ENCODE measurements around the gene SGSH.

DNA sequence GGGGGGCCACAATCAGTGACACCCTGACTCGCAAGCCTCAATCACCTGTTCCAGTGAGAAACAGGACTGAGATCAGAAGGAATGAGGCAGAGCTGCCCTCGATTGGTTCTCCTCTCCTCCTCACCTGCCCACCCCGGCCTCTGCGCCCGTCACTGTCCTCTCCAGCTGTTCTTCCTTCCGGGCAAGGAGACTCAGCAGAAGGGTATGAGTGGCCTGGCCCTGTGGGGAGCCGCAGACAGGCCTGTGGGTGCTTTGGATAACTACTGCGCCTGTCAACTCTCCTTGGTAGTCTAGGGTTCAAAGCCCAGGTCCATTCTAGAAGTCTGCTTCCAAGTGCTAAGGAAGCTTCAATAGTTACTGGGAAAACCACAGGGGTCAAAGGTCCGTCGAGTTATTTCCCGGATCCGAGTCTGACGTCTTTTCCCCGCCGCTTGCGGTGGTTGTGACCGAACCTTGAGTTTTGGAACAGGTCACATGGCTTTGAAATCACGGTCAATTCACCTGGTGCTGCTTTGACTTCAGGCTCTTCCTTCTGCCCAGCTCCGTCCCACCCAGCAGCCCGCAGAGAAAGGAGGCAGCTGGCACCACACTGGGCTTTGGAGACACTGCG, 42.0 kb downstream of the SGSH start:
- TF ChIP-seq POLR2A (IDR thresholded peaks at IDR 0.05): no peak
- TF ChIP-seq, protein P1, sequence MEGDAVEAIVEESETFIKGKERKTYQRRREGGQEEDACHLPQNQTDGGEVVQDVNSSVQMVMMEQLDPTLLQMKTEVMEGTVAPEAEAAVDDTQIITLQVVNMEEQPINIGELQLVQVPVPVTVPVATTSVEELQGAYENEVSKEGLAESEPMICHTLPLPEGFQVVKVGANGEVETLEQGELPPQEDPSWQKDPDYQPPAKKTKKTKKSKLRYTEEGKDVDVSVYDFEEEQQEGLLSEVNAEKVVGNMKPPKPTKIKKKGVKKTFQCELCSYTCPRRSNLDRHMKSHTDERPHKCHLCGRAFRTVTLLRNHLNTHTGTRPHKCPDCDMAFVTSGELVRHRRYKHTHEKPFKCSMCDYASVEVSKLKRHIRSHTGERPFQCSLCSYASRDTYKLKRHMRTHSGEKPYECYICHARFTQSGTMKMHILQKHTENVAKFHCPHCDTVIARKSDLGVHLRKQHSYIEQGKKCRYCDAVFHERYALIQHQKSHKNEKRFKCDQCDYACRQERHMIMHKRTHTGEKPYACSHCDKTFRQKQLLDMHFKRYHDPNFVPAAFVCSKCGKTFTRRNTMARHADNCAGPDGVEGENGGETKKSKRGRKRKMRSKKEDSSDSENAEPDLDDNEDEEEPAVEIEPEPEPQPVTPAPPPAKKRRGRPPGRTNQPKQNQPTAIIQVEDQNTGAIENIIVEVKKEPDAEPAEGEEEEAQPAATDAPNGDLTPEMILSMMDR (IDR thresholded peaks at IDR 0.05): no peak
- no peak for TF ChIP-seq POLR2AphosphoS5 (IDR thresholded peaks at IDR 0.05; ENCODE audit: insufficient read depth in 1 of 2, low read depth in 1 of 2)

Measured in vagina (tissue), 2 donors.